VCaP (cell line): Measurements from ENCODE around the gene AURKB.
A peak's percentile ranks its signal among the peaks of the same experiment; 100 is the strongest.

ENCODE experiments used
- H3K27ac ChIP-seq: fragments of 450-650 bp; 2 replicates; pipeline ENCODE4 v1.5.1; 2017
- TF ChIP-seq, protein P1 (sequence below): fragments of 450-650 bp; conservative IDR thresholded peaks from 2 replicates; pipeline ENCODE4 v1.5.1; 2017; ENCODE audit warnings: mild to moderate bottlenecking, moderate library complexity

AURKB gene

DNA sequence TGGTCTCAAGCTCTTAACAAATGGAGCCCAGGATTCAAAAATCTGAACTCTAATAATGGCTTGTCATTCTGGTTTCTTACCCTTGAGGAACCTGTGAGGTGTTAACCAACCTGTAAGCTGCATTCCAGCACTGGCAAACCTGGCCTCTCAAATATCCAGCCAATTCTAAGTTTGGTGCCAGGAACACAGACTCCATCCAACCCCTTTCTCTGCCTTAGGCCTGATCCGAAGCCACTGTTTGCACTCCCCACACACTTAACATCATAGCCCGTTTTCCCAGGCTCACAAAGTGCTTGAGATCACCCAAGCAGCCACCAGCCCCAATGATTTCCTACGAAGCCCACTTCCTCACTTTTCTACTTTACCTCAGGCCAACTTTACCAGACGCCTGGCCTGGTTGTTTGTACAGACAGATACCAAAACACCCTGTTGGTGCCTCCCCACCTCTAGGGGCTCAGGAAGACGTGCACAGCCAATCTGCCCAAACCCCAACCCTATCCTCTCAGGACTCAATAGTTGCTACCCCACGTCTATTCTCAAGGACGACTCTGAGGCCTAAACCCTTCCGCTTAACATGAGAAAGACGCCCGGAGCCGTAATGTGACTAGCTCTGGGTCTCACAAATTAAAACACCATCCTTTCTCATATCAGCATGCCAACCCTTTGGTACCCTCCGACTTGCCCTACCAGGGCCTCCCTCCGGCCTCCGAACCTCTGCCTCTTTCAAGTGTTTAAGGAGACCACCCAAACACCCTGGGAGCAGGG lies 55.0 kb downstream of the AURKB start:
- TF ChIP-seq, protein P1, sequence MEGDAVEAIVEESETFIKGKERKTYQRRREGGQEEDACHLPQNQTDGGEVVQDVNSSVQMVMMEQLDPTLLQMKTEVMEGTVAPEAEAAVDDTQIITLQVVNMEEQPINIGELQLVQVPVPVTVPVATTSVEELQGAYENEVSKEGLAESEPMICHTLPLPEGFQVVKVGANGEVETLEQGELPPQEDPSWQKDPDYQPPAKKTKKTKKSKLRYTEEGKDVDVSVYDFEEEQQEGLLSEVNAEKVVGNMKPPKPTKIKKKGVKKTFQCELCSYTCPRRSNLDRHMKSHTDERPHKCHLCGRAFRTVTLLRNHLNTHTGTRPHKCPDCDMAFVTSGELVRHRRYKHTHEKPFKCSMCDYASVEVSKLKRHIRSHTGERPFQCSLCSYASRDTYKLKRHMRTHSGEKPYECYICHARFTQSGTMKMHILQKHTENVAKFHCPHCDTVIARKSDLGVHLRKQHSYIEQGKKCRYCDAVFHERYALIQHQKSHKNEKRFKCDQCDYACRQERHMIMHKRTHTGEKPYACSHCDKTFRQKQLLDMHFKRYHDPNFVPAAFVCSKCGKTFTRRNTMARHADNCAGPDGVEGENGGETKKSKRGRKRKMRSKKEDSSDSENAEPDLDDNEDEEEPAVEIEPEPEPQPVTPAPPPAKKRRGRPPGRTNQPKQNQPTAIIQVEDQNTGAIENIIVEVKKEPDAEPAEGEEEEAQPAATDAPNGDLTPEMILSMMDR, result no peak
- peak overlapping the region; percentile 64 for H3K27ac ChIP-seq
